ENCODE results near the gene IL1RAPL2.
A peak's percentile ranks its signal among the peaks of the same experiment; 100 is the strongest.
"Not testable (repeated sequence)": the region's sequence is repeated elsewhere in the genome, so short reads cannot be mapped to it uniquely, and the experiment has no call there.

IL1RAPL2 gene

DNA sequence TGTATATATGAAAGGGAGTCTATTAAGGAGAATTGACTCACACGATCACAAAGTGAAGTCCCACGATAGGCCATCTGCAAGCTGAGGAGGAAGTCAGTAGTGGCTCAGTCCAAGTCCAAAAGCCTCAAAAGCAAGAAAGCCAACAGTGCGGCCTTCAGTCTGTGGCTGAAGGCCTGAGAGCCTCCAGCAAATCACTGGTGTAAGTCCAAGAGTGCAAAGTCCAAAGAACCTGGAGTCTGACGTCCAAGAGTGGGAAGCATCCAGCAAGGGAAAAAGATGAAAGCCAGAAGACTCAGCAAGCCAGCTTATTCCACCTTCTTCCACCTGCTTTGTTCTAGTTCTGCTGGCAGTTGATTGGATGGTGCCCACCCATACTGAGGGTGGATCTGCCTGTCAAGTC is 104.1 kb downstream of the IL1RAPL2 start:
- no peak for DNase-seq

DNA sequence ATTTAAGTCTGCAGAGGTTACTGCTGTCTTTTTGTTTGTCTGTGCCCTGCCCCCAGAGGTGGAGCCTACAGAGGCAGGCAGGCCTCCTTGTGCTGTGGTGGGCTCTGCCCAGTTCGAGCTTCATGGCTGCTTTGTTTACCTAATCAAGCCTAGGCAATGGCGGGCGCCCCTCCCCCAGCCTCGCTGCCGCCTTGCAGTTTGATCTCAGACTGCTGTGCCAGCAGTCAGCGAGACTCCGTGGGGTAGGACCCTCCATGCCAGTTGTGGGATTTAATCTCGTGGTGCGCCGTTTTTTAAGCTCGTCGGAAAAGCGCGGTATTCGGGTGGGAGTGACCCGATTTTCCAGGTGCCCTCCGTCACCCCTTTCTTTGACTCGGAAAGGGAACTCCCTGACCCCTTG is 111.5 kb downstream of the IL1RAPL2 start:
- DNase-seq, result not testable (repeated sequence)

DNA sequence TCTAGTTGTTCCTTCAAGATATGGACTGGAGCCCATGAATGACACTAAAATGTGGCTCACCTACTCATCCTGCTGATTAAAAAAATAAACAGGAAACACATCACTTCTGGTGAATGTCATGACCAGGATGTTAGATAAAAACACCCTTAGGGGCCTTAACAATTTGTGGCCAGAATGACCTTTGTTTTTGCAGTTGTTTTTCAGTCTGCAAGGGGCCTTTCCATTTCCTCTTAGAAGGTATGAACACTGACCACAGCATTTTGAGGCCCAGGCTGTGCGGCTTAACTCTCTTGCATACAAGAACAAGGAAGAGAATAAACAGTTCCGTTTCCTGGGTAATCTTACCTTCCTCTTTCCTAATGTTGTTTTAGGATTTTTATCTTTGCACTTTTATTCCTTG is 113.2 kb downstream of the IL1RAPL2 start:
- DNase-seq, result no peak

DNA sequence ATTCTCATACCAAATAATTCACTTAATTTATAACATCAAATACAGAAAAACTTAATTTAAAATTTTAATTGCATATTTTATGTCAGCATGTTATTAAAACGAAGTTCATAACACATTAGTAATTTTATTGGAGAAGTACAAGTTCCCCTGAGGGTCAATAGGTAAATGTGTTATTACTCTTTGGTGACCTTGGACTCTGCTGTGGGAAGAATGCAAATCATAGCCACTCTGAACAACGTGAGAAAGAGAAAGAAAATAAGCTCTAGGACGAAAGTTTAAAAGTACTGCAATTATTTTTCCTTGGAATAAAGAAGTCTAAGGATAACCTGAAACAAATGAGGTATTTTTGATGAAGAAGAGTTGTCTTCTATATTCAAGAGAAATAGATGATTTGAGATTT is 115.2 kb downstream of the IL1RAPL2 start:
- DNase-seq, result no peak

DNA sequence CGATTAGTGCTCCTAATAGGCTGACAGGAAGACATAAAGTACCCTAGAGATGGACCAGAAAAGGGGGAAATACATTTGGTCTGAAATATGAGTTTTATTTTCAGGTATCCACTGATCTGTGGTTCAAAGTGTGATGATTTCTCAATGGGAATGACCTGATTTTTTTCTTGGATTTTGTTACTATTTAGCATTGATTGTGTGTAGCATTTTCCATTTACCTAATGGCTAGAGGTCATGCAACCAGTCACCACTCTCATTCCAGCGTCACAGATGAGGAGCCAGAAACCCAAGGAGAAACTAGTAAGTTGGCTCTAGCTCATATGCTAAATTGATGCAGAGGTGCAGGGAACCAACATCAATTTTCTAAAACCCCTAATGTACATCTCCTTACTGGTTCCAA is 118.1 kb downstream of the IL1RAPL2 start:
- DNase-seq, result no peak

DNA sequence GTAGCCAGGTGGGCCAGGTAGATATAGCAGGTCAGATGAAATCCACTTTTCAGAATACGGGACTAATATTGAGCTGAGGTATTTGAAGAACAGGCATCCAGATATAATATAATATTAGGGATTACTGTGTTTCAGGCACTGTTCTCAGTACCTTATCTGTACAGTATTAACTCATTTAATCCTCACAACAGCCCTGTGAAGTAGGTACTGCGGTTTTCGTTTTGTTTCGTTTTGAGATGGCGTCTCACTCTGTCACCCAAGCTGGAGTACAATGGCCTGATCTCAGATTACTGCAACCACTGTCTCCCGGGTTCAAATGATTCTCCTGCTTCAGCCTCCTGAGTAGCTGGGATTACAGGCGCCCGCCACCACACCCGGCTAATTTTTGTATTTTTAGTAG is 129.6 kb downstream of the IL1RAPL2 start:
- DNase-seq, result no peak

DNA sequence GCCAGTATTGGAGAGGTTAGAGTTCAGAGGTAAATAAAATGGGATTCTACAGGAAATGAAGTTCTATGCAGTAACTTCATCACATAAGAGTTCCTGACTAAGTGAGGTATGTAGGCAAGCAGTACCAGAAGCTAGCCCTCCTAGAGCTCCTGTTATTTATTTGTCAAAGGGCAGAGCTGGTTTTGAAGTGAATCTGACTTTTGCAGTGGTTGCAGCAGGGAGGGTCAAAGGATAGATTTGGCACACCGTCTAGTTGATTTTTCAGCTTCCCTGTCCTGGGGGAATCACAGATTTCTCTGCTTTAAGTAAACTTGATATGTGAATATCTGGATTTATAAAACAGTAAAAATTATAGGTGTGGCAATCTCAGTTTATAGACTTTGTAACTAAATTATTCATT is 130.7 kb downstream of the IL1RAPL2 start:
- no peak for DNase-seq

DNA sequence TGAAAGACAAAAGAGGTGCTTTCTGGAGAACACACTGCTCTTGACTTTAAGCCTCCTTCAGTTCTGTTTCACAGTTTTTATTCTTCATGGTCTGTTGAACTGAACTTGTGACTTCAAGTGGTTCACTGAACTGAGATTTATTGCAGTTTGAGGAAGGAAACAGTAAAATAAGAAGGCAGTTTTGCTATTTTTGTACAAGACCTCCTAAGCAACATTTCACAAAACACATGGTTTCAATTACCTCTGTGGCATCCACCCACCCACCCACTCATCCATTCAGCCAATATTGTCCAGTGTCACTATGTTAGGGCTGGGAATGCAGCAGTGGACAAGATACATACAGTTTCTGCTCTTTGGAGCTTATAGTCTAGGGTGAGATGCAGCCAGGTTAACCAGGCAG is 131.3 kb downstream of the IL1RAPL2 start:
- DNase-seq, result peak; percentile 33

DNA sequence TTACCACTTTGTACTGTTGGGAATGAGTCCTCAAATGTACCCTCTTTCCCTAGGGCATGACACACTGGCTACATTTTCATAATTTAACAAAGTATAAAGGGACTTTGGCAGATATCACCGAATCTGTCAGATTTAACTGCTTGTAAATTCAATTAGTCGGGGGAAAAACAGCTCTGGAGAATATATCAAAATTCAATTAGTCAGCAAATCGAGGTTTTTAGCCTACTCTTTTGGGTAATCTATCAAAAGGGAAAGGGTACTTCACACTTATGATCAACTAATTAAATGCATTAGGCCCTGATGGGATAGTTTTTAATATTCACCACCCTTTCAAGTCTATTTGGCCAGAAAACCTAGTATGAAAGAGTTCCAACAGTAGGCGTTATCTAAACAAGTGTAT is 141.0 kb downstream of the IL1RAPL2 start:
- DNase-seq, result no peak

DNA sequence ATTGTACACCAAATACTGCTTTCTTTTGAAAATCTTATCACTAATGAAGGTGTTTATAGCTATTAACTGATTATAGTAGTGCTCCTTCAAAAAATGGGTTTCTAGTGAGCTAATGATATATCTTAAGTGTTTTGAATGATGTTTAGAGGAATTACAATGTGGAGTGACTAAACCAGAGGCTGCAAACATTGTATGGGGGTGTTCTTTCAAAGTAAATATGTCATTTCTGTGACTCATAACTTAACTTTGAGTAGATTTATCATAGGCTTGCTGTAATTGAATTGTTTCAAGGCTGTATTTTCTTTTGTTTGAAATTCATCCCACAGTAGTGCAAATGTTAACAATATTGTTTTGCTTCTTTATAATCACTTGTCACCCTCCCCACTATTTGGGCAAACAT is 141.6 kb downstream of the IL1RAPL2 start:
- no peak for DNase-seq

DNA sequence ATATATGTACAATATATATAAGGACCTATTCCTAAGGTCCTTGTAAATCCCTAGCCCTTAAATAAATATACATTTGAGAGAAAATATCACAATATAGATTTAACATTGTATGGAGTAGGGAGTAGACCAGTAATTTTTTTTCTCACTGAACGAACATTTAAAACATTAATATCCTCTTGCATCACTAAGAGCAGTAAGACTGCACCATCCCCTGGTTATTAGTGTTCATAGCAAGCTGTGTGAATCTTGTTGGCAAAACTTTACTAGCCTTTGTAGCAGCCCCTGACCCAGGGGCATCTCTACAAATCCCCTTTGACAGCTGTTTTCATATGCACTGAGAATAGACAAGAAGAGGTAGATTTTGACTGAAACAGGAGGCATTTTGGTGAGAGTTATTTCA is 146.5 kb downstream of the IL1RAPL2 start:
- no peak for DNase-seq

DNA sequence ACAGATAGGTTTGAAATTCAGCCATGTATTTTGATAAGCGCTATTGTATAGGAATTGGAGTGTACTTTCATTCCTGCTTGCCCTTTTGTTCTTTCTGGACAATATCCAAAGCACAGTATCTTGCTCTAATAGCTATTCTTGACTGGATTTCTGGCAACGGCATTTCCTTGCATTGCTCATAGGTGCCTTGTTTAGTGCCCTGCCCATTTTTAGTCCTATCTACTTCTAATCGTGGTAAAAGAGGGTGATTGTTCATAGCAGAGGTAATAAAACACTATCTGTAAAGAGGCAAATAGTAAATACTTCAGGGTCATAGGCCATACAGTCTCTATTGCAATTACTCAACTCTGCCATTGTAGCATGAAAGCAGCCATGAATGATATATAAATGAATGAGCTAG is 155.9 kb downstream of the IL1RAPL2 start:
- no peak for DNase-seq

DNA sequence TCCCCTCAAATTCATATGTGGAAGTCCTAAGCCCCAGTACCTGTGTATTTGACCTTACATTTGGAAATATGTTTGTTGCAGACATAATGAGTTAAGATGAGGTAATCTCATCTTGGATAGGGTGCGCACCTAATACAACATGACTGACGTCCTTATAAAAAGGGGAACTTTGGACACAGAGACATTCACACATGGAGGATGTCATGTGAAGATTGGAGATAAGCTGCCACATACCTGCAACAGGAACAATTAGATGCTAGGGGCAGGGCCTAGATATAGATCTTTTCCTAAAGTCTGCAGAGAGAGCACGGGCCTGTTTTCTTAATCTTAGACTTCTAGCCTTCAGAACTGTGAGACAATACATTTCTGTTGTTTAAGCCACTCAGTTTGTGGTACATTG is 162.5 kb downstream of the IL1RAPL2 start:
- no peak for DNase-seq

DNA sequence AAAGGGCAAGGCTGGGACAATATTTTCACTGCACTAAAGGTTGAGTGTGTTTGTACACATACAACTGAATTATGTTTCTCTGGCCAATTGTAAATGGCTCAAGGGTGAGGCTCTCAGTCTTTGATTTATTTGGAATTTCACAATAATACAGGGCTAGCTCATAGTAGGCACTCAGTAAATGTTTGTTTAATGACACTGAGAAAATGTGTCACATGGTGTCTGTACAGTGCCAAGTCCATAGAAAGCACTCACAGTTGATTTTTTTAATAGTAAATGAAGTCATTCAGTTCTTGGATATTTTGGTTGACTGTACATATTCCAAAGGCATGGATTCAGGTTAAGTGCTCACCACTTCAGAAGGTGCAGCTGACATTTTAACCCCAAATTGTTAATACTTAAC is 176.4 kb downstream of the IL1RAPL2 start:
- no peak for DNase-seq

DNA sequence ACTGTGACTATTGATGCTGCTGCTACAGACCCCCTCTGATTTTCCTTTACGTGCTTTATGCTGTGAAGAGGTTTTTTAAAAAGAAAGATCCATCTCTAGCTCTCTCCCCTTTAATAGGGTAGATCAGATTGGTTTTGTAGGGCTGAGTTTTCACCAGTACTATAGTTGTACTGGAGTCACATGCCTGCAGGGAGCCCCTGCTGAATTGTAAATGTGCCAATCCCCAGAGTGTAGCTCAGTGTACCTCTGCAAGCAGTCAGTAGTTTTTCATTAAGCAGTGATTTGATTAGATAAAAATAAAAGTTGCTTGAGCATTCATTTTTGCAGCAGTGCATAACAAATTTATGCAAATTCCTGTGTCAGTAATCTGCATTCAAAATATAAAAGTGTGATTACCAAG is 179.2 kb downstream of the IL1RAPL2 start:
- DNase-seq, result no peak

DNA sequence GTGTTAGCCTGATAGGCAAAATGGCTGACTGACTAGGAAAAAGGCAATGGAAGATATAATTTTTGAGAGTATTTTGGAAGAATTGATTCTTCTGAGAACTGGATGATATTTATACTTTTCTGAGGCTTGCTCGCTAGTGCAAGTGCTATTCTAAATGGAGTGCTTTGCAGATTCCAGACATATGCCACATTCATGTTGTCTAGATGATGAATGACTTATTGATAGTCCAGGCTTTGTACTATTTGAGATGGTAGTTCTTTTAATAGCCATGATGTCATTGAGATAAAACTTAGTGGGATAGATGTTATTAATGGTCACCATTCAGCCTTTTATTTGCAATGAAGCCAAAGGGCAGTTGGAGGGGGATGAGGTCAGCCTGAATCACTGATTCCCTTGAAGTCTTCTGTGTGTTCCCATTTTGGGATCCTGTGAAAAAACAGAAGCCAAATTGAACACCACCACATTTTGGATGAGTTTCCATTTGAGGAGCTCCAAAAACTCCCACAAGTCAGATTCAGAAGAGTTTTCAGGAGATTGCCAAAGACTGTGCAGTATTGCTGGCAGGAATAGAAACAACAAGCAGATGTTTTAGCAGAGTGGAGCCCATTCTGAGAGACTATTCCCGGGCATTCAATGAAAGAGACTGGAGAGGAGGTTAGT is 184.1 kb downstream of the IL1RAPL2 start:
- DNase-seq, result no peak

DNA sequence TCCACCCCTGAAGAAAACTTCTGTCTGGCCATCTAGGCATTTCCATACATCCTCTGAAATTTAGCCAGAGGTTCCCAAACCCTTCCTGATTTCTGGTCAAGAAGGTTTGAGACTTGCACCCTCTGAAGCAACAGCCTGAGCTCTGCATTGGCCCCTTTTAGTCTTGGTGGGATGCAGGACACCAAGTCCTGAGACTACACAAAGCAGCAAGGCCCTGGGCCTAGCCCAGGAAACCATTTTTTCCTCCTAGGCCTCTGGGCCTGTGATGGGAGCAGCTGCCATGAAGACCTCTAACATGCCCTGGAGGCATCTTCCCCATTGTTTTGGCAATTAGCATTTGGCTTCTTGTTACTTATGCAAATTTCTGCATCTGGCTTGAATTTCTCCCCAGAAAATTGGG is 196.6 kb downstream of the IL1RAPL2 start:
- DNase-seq, result no peak

DNA sequence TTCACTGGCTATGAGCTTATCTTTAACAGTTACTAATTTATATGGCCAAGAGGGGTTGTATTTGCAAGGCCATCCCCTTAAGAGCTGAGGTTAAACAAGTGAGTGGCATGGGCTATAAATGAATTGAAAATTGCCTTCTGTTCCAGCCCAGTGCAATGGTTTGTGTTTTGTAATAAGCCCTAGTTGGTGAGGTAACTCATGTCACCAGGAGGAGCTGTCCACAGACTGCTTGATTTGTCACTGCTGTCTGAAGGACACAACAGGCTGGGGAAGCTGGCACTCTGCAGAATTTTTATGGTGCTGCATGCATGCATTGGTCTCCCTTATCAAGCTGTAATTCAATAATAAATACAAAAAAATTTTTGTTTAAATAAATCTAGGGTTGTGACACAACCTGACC is 223.8 kb downstream of the IL1RAPL2 start:
- no peak for DNase-seq

DNA sequence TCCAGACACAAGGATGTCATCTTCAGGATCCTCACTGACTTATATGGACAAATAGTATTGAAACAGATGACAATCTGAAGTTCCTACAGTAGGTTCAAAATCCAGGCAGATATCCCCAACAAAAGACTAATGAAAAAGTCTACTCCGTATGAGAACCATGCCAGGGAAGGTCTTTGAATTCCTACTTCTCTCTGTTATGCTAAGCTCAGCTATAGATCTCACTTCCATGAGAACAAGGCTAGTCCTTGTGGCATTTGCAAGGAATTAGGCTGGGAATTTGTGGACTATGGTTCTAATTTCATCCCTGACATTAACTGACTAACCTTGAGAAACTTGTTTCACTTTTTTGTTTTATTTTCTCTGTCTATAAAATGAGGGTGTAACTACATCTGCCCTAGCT is 229.8 kb downstream of the IL1RAPL2 start:
- DNase-seq, result no peak

DNA sequence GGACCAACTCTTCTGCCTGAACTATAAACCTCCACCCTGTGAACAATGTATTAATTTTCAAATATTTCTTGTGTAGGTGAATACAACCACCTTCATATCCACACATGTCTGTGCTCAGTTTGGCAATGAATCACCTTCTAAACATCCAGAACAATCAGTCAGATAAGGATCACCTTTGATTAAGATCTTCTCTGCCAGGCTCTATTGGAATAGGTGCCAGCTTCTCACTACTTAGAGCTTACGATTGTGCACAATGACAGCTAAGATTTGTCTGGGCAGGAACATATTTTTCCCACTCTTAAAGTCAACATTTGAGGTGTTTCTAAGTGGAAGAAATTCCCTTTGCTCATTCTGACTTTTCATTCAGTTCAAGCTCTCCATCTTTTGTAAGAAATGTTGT is 237.2 kb downstream of the IL1RAPL2 start:
- DNase-seq, result no peak

DNA sequence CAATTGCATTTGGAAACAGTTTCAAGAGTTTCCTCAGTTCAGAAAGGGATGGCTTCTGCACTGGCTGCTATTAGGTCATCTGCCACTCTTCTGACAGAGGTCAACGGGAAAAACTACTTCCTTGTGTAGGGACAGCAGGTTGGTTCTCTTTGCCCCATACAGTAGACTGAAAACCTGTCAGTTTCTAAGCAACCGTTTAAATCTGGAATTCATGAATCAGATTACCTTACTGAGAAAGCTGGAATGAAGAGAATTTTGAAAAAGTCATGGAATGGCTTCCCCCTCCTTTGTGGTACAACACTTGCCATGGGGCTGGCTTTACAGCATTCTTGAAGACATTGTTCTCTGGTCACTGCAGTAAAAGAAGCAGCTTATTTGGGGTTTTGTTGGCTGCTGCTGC is 240.3 kb downstream of the IL1RAPL2 start:
- no peak for DNase-seq

DNA sequence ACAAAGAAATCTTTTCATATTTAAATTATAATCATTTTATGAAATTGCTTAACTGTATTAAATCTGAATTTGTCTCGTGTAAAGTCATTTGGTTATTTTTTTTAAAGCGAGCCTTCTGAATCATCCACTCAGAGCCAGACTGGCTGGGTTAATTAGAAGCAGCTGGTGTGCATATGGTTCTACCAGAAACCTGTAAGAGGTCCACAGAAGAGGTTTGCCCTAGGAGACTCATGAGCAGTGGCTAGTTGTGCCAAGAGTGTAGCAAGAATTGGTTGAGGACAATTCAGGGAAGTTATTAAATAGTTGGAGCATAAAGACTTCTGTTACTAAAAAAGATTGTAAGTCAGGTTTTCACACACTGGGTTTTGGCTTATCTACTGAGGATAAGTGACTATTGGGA is 267.4 kb downstream of the IL1RAPL2 start:
- DNase-seq, result no peak

DNA sequence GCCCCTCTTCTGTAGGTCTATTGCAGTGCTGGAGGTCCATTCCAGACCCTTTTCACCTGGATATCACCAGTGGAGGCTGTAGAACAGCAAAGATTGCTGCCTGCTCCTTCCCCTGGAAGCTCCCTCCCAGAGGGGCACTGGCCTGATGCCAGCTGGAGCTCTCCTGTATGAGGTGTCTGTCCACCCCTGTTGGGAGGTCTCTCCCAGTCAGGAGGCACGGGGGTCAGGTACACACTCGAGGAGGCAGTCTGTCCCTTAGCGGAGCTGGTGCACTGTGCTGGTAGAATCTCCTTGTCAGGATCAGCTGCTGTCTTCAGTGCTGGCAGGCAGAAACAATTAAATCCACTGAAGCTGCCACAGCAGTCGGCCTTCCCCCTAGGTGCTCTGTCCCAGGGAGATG is 276.6 kb downstream of the IL1RAPL2 start:
- DNase-seq, result no peak

DNA sequence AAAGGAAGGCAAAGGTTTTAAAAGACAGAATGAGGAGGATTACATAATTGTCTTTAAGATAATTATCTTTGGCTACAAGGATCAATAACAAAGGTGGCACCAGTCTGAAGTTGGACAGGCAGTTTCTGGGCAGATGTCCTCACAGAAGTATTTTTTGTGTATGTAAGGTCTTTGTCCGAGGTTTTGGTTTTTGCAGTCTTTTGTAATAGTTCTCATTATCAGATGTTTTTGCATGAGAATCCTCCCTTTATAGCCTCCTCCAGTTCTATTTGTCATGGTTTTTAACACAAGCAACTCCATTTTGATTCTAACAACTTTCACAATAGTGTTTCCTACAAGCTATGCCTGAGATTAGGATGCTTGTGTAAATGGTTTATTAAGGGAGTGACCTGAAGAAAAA is 286.2 kb downstream of the IL1RAPL2 start:
- DNase-seq, result no peak

DNA sequence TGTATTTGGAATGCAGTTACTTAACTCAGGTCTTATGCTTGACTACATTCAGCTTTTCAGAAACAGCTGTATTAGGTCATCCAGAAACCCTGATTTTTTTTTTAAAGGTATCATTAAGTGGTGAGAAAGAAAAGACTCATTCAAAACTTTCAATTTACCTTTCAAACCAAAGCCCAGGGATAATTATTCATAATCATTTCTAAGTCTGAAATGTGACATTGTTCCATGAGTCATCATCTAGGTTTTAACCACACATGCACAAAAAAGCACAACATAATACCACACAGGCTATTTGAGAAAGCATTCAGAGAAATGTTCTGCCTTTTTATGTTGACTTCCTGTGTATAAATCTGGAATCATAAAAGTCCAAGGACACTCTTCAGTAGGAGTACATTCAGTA is 288.2 kb downstream of the IL1RAPL2 start:
- no peak for DNase-seq

Data from right kidney (tissue), 1 donor.